GM18505 (cell line): ENCODE results near the gene RAP1GAP.

ENCODE experiments used
- ATAC-seq: cut with Tn5 transposase; IDR thresholded peaks from one replicate; pipeline ENCODE4 v1.9.1; 2021; ENCODE audit not compliant: unreplicated experiment
- POLR2A ChIP-seq: IDR thresholded peaks from 4 replicates; pipeline ENCODE4 v1.6.1; 2011; ENCODE audit warnings: borderline replicate concordance; ENCODE audit not compliant: insufficient read depth, insufficient read length; ENCODE audit errors: extremely low read depth

The RAP1GAP gene

DNA sequence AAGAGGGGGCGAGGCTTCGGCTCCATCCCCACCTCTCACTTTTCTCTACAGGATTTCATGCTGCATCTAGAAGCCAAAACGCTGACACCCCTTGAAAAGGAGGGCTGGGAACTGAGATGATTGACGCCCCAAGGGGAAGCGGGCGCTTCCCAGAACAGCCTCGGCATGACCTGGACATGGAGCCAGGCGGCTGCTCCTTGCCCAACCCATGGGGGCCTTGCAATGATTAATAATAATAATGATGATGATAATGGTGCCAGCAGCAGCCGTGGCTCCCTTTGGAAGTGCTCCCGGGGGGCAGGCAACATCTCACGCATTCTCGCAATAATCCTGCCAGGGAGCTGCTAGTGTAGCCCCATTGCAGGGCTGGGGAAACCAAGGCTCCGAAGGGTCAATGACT is 78.2 kb downstream of the RAP1GAP start:
- no peak for TF ChIP-seq POLR2A
- ATAC-seq = no peak

DNA sequence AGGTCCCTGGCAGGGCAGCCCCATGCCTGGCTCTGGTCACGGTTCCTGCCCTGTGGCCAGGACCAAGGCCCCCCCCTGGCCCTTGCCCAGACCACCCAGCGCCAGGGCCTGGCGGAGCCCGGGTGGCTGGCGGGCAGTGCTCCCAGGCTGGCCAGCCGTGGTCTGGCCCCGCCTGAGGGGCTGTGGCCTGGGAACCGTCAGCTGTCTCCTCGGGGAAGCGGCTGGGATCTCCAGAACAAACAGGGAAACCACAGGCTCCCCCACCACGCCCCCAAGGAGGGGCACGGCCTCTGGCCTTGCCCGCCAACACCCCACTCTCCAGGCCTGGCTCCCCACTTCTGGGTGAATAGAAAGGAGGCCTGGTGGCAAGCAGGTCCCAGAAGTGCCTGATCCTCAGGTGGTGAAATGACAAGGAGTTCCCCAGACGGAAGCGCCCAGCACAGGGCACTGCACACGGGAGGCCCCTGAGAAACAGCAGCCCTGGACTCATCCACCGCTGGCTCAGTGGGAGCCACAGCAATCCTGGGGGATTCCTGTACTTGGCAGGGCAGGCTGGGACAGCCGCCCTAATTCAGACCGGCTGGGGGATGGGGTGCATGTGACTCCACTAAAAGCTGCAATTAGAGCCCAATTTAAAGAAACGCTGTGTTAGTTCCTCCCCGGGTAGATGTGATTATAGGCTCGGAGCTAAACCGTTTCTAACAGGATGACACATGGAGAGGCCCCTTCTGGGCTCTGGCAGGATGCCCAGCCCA is 78.9 kb downstream of the RAP1GAP start:
- ATAC-seq = no peak
- no peak for TF ChIP-seq POLR2A

DNA sequence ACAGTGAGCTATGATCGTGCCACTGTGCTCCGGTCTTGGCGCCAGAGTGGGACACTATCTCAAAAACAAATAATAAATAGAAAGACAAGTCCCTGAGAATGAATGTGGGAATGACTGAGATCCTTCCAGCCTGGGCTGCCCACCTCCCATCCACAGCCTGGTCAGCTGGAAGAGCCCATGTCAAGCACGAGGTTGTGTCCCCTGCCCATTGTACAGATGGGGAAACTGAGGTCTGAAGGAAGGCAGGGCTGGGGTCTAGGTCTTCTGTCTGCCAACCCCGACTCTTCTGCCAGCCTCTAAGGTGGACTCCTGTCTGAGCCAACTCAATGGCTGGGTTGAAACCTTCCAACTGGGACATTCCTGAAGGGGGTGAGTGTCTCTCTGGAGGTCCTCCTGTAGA is 79.5 kb downstream of the RAP1GAP start:
- no peak for ATAC-seq
- TF ChIP-seq POLR2A = no peak

DNA sequence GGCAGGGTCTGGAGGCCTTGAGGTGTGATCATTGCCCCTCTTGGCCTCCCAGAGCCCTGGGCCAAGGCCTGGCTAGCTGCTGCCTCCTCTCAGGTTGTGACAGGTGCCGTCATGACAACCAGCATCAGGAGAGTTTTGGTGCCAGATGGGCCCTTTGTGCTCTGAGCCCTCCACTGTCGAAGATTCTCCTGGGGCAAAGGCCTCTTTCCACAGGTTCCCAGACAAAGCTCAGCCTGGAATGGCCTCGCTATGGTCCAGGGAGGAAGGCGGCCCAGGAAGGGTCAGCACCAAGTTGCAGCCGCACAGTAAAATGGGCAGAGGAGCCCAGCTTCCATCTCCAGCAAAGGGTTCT is 81.6 kb downstream of the RAP1GAP start:
- ATAC-seq = no peak
- TF ChIP-seq POLR2A = no peak

DNA sequence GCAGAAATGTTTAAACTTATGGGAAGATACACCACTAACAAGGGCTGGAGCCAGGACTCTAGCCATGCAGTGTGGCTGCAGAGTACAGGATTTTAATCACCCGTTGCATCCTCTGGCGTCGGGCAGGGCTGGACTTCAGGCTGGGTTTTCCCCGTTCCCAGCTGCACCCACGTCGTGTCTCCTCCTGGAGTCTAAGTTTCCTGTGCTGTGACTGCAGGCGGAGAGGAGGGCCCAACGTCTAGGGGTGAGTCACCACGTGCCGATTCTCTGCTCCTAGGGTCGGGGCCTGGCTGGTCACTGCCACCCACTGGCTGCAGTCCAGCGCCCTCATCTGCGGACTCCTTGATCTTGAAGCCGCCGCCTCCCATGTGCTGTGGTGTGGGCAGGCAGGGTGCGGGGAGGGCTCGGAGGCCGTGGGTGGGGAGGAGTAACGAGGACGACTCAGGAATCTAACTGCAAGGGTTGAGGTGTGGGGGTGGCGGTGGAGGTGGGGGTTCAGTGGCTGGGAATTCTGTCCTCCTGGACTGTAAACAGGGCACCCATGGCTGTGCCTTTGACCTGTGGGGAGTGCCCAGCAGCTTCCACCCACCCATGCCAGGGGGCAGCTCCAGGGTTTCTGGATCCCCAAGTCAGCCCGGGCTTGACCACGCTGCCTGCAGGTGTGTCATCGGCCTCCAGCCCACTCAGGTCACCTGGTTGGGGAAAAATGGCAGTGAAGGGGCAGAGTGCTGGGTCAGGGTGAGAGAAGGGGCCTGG is 82.1 kb downstream of the RAP1GAP start:
- no peak for ATAC-seq
- no peak for TF ChIP-seq POLR2A

DNA sequence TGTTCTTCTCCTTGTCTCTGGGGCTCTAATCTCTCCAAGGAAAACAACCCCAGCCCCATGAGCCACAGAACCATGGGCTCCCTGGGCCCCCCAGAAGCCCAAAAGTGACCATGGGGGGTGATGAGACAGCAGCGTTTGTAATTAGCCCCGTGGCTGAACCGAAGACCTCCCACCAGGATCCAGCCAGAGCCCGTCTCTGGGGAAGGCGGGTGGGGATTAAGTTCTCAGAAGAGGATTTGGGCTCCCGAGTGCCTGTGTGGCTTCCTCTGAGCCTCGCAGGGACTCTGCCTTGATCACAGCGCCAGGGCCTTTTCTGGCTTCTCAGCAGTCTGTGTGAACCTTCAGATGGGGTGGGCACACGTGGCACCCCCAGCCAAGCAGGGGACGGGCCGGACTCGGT is 82.9 kb downstream of the RAP1GAP start:
- TF ChIP-seq POLR2A = no peak
- no peak for ATAC-seq

DNA sequence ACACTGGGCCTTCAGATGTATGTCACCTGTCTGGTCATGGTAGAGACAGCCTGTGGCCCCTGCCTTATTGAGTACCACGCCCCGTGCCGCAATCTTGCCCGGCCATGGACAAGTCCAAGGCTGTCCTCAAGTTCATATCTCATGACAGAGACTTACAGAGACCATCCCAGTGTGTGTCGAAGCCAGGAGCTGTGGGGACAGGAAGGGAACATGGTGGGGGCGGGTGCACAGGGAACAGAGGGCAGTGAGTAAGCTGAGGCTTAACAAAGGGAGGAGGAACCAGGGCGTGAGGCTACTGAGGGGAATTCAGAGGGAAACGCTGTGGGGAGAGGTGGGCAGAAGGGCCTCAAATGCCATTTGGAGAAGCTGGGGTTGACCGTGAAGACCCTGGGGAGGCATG is 84.1 kb downstream of the RAP1GAP start:
- no peak for TF ChIP-seq POLR2A
- no peak for ATAC-seq

DNA sequence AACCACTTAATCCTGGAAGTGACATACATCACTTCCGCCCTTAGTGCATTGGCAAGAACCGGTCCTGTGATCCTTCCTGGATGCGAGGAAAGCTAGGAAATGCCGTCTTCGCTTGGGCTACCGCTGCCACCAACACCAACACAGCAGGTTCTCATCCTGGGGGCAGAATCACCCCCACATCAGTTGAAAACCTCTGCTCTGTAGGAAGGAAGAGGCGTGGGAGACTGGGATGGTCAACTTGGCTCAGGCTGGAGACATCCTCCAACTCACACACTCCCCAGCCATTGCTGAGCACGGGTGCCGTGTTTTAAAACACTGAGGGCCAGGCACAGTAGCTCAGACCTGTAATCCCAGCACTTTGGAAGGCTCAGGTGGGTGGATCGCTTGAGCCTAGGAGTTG is 85.1 kb downstream of the RAP1GAP start:
- ATAC-seq = no peak
- TF ChIP-seq POLR2A = no peak

DNA sequence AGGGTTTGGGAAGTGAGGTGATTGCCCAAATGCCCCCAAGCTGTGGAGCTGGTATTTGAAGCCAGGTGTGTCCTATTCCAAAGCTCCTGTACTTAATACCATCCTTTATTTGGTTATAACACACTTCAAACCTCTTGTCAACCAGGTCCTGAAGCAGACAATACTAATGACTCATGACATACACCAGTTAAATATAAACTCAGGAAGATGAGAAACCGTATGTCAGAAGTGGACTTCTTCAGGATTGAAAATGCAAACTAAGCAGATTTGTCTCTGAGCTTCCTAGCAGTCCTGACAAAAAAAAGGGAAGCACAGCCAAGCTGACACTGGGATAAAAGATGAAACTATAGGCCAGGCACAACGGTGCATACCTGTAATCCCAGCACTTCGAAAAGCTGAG is 89.4 kb downstream of the RAP1GAP start:
- ATAC-seq = no peak
- no peak for TF ChIP-seq POLR2A

DNA sequence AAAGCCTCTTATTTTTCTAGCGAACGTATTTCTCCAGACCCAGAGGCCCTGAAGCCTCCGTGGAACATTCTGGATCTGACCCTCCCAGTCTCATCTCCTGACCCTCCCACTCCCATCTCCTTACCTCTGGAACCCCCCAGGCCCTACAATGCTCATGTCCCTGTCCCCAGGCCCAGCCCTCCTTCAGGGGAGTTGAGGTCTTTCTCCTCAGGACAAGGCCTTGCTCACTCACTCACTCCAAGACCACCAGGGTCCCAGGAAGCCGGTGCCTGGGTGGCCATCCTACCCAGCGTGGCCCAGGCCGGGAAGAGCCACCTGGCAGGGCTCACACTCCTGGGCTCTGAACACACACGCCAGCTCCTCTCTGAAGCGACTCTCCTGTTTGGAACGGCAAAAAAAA is 91.2 kb downstream of the RAP1GAP start:
- no peak for ATAC-seq

DNA sequence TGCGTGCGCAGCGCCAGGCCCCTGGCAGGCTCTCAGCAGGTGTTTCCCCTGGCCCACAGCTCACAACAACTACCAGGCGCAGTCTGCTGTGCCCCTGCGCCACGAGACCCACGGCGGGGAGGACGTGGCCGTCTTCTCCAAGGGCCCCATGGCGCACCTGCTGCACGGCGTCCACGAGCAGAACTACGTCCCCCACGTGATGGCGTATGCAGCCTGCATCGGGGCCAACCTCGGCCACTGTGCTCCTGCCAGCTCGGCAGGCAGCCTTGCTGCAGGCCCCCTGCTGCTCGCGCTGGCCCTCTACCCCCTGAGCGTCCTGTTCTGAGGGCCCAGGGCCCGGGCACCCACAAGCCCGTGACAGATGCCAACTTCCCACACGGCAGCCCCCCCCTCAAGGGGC is 91.8 kb downstream of the RAP1GAP start:
- ATAC-seq = no peak
- no peak for TF ChIP-seq POLR2A

More for the DNA sequence above, 91.2 kb downstream of the RAP1GAP start:
- no peak for TF ChIP-seq POLR2A

DNA sequence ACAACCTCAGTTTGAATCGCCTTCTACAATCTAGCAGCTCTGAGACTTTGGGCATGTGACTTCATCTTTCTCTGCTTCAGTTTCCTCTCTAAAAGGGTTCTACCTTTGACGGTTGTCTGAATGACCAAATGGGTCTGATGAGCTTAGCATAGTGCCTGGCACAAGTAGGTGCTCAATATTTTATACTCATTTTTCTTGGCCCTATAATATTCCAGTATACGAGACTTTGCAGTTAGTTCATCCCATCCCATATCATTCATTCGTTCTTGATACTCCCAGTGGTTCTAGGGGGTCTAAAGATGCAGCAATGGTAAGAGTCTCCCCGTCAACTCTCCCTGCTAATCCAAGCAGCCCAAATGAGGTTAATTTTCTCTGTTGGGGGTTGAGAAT is 92.4 kb downstream of the RAP1GAP start:
- no peak for ATAC-seq
- no peak for TF ChIP-seq POLR2A

DNA sequence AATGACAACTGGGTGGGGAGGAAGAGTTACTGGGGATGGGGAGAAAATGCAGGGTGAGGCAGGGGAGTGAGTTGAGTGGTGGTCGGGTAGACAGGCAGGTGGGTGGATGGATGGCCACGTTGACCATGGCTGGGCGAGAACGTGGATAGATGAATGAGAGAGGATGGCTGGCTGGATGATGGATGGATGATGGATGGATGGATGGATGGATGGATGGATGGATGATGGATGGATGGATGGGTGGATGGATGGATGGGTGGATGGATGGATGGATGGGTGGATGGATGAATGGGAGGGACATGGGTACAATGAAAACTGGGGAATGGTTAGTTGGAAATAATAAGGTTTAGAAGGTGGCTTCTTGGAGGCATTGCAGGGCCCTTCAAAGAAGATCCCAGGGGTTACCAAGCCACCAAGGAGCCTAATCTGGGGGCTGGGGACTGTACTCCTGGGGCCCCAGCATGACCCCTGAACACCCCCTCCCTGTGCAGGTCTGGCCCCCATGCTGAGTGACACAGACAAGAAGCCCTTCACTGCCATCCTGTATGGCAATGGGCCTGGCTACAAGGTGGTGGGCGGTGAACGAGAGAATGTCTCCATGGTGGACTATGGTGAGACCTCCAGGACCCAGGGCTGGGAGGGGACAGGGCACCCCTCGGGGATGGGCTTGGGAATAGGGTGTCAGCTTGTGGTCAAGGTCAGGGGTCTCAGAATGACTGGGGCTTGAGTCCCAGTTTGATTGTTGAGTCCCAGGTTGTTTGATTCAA is 92.9 kb downstream of the RAP1GAP start:
- ATAC-seq = no peak
- no peak for TF ChIP-seq POLR2A
